C4-2B (cell line): ENCODE results near the gene PEF1.

ENCODE experiments used
- CTCF ChIP-seq: fragments of 450-650 bp; conservative IDR thresholded peaks from 2 replicates; pipeline ENCODE4 v1.5.1; 2017; ENCODE audit warnings: mild to moderate bottlenecking
- ZFX ChIP-seq: fragments of 450-650 bp; IDR thresholded peaks from 2 replicates; pipeline ENCODE4 v1.6.1; 2017

GRCh38 chr1:31687601-31688000 lies 42.9 kb upstream of the PEF1 start:
- TF ChIP-seq ZFX: no peak
- no peak for TF ChIP-seq CTCF
